ENCODE measurements around the gene PRXL2B. TPM values are rescaled to one million over a fixed set of nuclear protein-coding genes. Genes with fewer than 3 reads are reported as not detected.

Gene PRXL2B
- total RNA-seq, 1 experiment from 2014 or later: 40.7 TPM

DNA sequence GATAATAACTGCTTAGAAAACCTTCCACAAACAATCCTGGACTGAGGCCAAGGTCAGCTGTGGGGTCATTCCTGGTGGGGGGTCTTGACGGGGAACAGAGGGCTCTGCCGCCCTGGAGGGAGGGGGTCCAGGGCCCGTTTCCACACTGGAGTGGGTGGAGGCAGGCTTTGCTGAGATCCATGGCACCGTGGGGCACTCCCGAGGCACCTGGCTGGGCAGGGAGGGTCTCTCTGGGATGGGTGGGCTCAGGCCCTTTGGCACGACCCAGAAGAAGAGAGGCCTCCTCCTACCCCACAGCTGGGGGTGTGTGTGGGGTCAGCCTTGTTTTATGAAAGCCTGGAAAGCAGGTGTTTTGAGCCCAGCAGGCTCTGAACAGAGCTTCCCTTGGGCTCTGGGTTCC lies 41.2 kb downstream of the PRXL2B start:
- Histone ChIP-seq H2AFZ (ENCODE audit: low read length) (no peak overlapping the region), H3K27ac (ENCODE audit: insufficient read length, low read depth, low read length) (no peak overlapping the region), H3K23ac (ENCODE audit: insufficient read length, low read depth, low read length) (no peak overlapping the region), H4K91ac (ENCODE audit: insufficient read length, low read depth, low read length) (no peak overlapping the region), H4K8ac (replicated peaks; ENCODE audit: insufficient read length, low read depth, low read length) (no peak overlapping the region), H2BK12ac (ENCODE audit: insufficient read length, low read depth, low read length) (no peak overlapping the region), H3K9ac (ENCODE audit: extremely low read depth, insufficient read length, low read length) (no peak overlapping the region), H2AK5ac (ENCODE audit: insufficient read length, low read length) (no peak overlapping the region), H3K4me2 (ENCODE audit: insufficient read depth, insufficient read length, low read length) (no peak overlapping the region), H3K79me1 (ENCODE audit: insufficient read depth, low read depth, low read length, poor library complexity, severe bottlenecking) (no peaks in the 10 kb centered on the region), H2BK120ac (ENCODE audit: low read depth, low read length, poor library complexity, severe bottlenecking) (no peak overlapping the region), H3T11ph (ENCODE audit: low read length) (no peak overlapping the region), H3K79me2 (ENCODE audit: insufficient read depth, low read length) (no peaks in the 10 kb centered on the region), H3K18ac (ENCODE audit: insufficient read length, low read depth, low read length) (no peak overlapping the region), H3K9me3 (ENCODE audit: control insufficient read depth, low read depth, low read length) (no peaks in the 10 kb centered on the region), H4K20me1 (ENCODE audit: control insufficient read depth, insufficient read depth, insufficient read length) (peaks cover 2% of the 10 kb centered on the region), H2BK15ac (ENCODE audit: low read depth, low read length) (no peak overlapping the region), H4K5ac (ENCODE audit: insufficient read length, low read depth, low read length) (no peak overlapping the region), H3K4ac (ENCODE audit: low read depth, low read length) (no peak overlapping the region), H2BK5ac (ENCODE audit: insufficient read length, low read length) (no peak overlapping the region), H3K56ac (ENCODE audit: insufficient read length, low read depth, low read length) (no peak overlapping the region), H3K14ac (ENCODE audit: insufficient read depth, low read length) (no peak overlapping the region), H3K27me3 (ENCODE audit: insufficient read depth, low read length) (peaks cover 22% of the 10 kb centered on the region; the same call in 1 of the 2 replicates), H3K23me2 (ENCODE audit: insufficient read length, low read depth, low read length, poor library complexity, severe bottlenecking) (peaks cover 3% of the 10 kb centered on the region), H2BK20ac (ENCODE audit: low read depth, low read length, poor library complexity, severe bottlenecking) (no peak overlapping the region), H3K4me1 (ENCODE audit: insufficient read depth, low read length) (no peaks in the 10 kb centered on the region)
- H3K27me3 Mint-ChIP-seq (ENCODE audit: low read depth): peaks cover 81% of the 10 kb centered on the region
- peaks cover 10 to 13% of the 10 kb centered on the region in 2 experiments; a peak in 4 of 5 replicates for H3K9me3 Mint-ChIP-seq
- no peak for DNase-seq
- no peak overlapping the region for H3K27ac Mint-ChIP-seq
- H3K4me1 Mint-ChIP-seq: peaks cover 10 to 24% of the 10 kb centered on the region in 2 experiments
- no CpG with 5 or more reads among the region's 6 CpGs for WGBS (ENCODE audit: extremely low coverage, insufficient read length, low lambda C conversion rate)
- TF ChIP-seq CTCF (conservative IDR thresholded peaks at IDR 0.05): no peak
- peak overlapping the region in 1 of 2 experiments; percentile 72; a peak in 2 of 5 replicates for H3K4me3 Mint-ChIP-seq
- peaks cover 0 to 10% (median 7%) of the 10 kb centered on the region in 3 experiments; a peak in 5 of 7 replicates for H3K36me3 Mint-ChIP-seq (ENCODE audit: insufficient read depth in 1 of 3, low read depth in 3 of 3)
